ENCODE measurements around the gene ANKRD35.

GRCh38 chr1:145917595-145917994 is 31.9 kb upstream of the ANKRD35 start:
- TF ChIP-seq YY1 (IDR thresholded peaks at IDR 0.05; ENCODE audit: insufficient read depth, insufficient read length) (no peak), SUZ12 (IDR thresholded peaks at IDR 0.05; ENCODE audit: extremely low read depth, insufficient read depth, insufficient read length) (no peak), ZNF274 (IDR thresholded peaks at IDR 0.05; ENCODE audit: low read depth, low read length) (no peak)
